GM12865 (cell line): ENCODE data around the gene KDM4B.
"Not testable (repeated sequence)": the region's sequence is repeated elsewhere in the genome, so short reads cannot be mapped to it uniquely, and the experiment has no call there.

ENCODE experiments used
- DNase-seq: peaks from one replicate; pipeline ENCODE4 v3.0.0; 2010; ENCODE audit warnings: low read depth
- H3K4me3 ChIP-seq: 2 replicates; pipeline ENCODE4 v1.5.1; 2011; ENCODE audit warnings: mild to moderate bottlenecking, low read depth, low read length, control low read depth
- CTCF ChIP-seq: IDR thresholded peaks from 2 replicates; pipeline ENCODE4 v1.5.1; 2011; ENCODE audit warnings: low read length, control low read depth, low read depth, inconsistent platforms; ENCODE audit not compliant: insufficient read depth; ENCODE audit errors: missing control alignments

The KDM4B gene

GRCh38 chr19:5188548-5189317, 219.8 kb downstream of the KDM4B start:
- no peak overlapping the region for H3K4me3 ChIP-seq
- no peak for TF ChIP-seq CTCF
- DNase-seq = no peak

GRCh38 chr19:5189318-5189607, 220.3 kb downstream of the KDM4B start:
- DNase-seq = no peak
- TF ChIP-seq CTCF = no peak

GRCh38 chr19:5191091-5191490, 222.2 kb downstream of the KDM4B start:
- H3K4me3 ChIP-seq = no peak overlapping the region
- no peak for DNase-seq
- TF ChIP-seq CTCF = no peak

More at GRCh38 chr19:5189318-5189607, 220.3 kb downstream of the KDM4B start:
- H3K4me3 ChIP-seq = no peak overlapping the region

DNA sequence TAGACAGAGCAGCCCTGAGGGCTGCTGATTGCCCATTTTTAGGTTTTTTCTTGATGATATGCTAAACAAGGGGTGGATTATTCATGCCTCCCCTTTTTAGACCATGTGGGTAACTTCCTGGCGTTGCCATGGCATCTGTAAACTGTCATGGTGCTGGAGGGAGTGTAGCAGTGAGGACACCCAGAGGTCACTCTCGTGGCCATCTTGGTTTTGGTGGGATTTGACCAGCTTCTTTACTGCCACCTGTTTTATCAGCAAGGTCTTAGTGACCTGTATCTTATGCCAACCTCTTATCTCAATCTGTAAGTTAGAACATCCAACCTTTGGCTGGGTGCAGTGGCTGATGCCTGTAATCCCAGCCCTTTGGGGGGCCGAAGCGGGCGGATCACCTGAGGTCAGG, 223.7 kb downstream of the KDM4B start:
- H3K4me3 ChIP-seq = no peak overlapping the region
- no peak for TF ChIP-seq CTCF
- DNase-seq = no peak

DNA sequence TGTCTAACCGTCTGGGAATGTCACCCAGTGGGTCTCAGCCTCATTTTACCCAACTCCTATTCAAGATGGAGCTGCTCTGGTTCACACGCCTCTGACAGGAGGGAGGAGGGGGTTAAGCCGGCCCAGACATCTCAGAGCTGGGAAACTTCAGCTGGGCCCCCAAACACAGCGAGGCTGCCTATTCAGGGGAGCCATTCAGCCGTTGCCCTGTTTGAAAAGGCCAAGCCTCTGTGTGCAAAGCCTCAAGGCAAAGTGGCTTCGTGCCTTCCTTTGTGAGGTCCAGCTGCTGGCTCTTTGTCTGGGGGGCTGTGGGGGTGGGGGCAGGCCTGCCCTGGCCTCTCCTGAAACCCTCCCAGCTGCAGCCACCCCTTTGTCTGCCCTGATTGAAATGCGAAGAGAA, 224.3 kb downstream of the KDM4B start:
- TF ChIP-seq CTCF = no peak
- no peak for DNase-seq
- H3K4me3 ChIP-seq = no peak overlapping the region

DNA sequence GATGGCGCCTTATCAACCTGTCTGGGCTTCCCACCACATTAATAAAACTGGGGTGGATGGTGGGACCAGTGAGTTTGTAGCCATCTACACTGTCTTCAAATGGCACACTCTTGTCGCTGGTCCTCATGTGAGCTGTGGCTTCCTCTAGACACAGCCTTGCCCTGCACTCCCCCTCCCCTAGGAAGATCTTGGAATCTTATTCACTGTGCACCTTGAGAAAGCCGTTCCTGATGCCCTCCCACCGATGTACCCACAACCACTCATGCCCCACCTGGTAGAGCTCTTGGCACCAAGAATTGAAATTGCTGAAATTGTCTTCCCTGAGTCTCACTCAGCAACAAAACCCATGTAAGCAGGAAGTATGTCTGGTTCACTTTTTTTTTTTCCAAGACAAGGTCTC, 225.7 kb downstream of the KDM4B start:
- no peak overlapping the region for H3K4me3 ChIP-seq
- no peak for TF ChIP-seq CTCF
- no peak for DNase-seq

GRCh38 chr19:5195587-5195986, 226.7 kb downstream of the KDM4B start:
- DNase-seq, H3K4me3 ChIP-seq: not testable (repeated sequence)
